Hypothalamus (tissue), 51 donors: ENCODE data around the gene RCHY1.
A peak's percentile ranks its signal among the peaks of the same experiment; 100 is the strongest.
"Not testable (repeated sequence)": the region's sequence is repeated elsewhere in the genome, so short reads cannot be mapped to it uniquely, and the experiment has no call there.

Experiments used
- DNase-seq, 51 donors: peaks; one replicate each; lab custom pipeline; 2025; lab: John Stamatoyannopoulos, UW

The RCHY1 gene

DNA sequence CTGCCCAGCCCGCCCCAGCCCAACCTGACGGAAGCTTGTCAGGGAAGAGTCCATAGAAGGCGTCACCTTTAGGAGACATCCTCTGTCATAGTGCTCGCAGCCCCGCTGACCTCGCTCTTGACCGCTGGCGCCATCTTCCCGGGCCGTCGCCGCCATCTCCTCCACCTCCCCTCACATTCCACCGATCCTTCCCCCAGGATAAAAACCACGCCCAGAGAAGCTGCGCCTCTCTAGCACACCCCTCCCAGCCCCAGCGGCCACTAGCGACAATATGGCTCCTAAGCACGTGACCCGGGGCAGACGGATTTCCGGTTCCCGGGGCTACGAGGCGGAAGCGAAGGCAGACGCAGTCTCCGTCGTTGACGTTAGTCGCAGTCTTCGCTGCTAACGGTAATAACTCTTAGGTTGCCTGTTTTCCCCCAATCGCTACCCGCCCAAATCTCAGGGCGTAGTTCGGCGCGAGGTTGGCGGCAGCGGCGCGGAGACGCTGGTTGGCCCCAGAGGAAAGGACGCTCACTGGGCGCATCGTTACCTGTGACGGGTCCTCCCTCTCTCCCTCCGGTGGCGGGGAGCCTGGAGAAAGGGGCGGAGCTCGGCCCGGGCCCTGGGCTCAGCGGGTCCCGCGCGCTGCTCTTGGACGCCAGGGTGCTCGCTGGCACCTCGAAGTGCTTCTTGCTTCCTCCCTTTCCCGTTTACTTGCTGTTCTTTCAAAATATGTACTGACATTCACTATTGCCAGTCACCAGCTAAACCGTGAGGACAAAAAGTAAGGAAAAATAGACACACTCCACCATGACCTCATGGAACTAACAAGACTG lies at the start of gene RCHY1, which contains the start of gene THAP6:
Gene RCHY1, minus strand, starts transcription at position 273 of the 818 bp plus-strand sequence. Its CDS starts 117 bp downstream, at position 156.
Gene THAP6, plus strand, starts transcription at position 343 of the 818 bp plus-strand sequence. CDS start 980 bp downstream, outside the sequence.
- DNase-seq: peak; percentile 67 to 97 (median 93)

DNA sequence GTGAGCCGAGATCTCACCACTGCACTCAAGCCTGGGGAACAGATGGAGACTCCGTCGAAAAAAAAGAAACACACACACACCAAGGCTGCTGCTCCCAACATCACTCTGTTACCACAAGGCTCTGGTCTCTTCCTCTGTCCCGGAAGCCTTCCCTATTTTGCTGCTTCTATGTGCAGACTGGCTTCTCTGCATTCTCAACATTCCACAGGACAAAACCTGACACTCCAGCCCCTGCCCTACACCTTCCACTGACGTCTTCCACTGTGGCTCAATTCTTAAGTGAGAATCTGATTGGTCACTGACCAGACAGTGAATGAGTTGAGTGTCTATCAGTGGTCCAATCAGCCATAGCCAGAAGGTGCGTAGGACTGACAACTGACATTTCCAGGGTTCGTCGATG lies 47.6 kb upstream of the RCHY1 start:
- no peak for DNase-seq

DNA sequence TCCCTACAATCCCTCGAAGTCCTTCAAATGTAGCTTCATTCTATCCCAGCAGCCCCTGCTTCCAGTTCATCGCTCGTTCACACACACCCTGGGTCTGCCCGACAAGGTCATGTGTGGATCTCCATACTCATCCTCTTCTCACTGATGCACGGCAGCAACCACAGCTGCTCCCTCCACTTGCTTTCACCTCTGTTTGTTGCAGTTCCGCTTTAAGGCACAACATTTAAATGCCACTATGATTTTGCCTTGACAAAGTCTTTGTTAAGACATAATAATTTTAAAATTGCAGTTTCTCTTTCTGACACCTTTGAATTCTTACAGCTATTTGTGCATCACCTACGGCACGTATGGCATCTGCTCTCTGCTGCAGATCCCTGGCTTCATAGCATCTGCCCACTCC lies 43.5 kb upstream of the RCHY1 start:
- DNase-seq: no peak

DNA sequence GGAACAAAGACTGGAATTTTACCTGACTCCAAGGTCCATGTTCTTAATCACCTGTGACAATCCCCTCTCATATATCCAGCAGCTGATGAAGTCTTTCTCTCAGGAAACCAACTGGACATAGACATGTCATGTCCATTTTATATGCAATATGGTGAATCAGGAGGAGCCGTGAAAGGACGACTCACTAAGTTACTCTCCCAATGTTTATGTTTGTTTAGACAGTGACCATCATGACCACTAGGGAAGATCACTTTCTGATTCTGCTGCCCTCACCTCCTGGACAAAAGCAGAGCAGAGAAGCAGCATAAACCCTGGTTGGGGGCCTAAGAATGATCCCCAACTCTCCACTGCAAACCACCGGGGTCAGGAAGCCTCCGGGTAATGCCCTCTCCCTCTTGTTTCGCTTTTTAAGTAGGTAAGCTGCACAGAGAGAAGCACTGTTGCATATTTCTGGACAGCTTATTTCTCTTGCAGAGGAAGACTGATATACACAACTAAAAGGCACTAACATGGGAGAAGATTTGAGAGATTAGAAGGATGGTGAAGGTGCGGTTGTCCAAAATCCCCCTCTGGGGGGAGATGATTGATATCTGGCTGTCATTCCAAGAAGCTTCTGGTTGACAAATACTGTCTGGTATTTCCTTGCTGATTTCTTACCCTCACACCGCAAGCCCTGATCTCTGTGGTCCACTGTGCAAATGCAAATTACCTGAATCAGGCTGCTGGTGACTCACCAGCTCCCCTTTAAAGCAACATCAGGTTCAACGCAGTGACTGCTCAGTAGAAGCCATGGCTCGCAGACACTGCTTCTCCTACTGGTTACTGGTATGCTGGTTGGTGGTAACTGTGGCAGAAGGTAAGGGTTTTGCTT lies 41.3 kb upstream of the RCHY1 start, which contains the start of gene ODAPH:
Gene ODAPH, plus strand, starts transcription at position 773 of the 871 bp plus-strand sequence. Its CDS starts 17 bp downstream, at position 790.
- DNase-seq: no peak

DNA sequence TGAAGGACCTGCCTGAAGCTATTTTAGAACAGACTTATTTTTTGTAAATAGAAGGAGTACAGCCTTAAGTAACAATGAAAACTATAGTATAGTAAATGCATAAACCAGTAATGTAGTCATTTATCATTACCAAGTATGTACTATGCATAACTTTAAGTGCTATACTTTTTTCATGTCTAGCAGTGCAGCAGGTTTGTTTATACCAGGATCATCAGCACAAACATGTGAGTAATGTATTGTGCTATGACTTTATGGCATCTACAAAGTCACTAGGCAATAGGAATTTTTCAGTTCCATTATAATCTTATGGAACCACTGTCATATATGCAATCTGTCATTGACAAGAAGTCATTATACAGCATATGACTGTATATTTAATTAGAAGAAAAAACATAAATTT lies 38.2 kb upstream of the RCHY1 start:
- DNase-seq: no peak

DNA sequence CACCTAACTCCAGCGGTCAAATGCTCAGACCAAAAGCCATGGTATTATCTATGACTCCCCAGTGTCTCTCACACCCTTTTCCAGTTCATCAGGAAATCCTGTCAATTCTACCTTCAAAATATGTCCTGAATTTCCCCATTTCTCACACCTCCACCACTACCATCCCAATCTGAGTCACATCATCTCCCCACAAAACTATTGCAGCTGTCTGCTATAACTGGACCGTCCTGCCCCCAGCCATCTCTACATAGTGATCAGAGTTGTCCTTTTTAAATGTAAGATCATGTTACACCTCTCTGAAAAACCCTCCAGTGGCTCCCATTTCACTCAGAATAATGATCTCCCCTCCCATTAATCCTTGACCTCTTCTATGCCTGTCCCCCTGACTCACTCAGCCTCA lies 34.8 kb upstream of the RCHY1 start:
- no peak for DNase-seq

DNA sequence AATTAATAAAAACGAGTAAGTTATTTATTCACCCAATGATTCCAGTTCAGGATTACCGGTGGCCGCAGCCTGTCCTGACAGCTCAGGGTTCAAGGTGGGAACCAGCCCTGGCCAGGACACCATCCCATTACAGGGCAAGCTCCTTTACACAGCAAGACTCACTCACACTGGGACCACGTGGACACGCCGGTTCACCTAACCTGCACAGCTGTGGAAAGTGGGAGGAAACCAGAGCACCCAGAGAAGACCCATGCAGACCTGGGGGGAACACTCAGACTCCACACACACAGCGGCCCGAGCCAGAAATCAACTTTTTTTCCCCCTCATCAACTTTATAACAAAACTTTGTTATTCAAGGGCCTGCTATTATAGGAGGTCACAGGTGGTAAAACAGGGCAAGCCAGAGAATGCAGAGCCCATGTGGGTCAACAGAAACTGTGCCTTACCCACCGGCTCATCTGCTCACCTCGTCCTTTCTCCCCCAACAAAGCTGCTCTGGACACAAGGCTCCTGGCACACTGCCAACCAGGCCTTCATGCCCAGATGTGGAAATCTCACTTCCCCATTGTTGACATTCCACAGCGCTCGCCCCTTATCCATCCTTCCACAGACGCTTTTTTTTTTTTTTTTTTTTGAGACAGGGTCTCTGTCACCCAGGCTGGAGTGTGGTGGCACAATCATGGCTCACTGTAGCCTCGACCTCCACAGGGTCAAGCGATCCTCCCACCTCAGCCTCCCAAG lies 33.6 kb upstream of the RCHY1 start:
- peak in 6 of 51 donors; percentile 1 to 8 (median 2) for DNase-seq

DNA sequence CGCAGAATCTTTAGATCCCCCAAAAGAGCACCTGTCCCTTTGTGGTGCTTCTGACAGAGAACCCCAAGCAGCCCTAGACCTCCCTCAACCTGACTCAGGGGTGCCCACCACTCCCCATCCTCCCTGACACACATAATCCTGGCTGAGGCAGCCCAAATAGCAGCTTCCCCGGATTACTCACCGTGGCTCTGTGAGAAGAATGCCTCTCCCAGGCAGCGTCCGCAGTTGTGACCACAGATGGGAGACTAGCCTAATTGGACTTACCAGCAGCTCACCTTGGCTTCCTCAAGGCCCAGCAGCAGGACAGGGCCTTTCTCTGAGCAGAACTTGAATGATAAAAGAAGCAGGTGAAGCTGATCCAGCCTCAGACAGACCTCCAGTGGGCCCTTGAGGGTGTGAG lies 31.3 kb upstream of the RCHY1 start:
- DNase-seq: no peak

DNA sequence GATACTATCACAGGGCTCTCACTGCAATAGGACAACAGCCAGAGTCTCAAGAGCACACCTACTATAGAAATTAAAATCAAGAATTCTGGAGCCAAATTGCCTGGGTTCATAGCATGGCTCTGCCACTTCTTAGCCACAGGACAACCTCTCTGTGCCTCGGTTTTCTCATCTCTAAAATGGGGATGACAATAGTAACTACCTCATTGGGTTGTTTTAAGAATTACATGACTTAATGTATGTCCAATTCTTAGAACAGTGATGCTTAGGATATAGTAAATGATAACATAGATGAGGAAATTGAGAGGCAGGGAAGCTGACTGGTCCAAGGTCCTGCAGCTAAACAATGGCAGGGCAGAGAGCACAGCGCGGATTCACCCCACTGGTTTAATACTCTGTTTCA lies 30.7 kb upstream of the RCHY1 start:
- DNase-seq: no peak

DNA sequence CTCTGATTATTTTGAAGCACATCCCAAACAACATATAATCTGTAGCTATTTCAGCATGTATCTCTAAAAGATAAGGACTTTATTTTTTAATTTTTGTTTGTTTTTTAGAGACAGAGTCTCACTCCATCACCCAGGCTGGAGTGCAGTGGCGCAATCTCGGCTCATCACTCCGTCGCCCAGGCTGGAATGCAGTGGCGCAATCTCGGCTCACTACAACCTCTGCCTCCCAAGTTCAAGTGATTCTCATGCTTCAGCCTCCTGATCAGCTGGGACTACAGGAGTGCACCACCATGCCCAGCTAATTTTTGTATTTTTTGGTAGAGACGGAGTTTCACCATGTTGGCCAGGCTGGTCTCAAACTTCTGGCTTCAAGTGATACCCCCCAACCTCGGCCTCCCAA lies 30.0 kb upstream of the RCHY1 start:
- DNase-seq: not testable (repeated sequence)

DNA sequence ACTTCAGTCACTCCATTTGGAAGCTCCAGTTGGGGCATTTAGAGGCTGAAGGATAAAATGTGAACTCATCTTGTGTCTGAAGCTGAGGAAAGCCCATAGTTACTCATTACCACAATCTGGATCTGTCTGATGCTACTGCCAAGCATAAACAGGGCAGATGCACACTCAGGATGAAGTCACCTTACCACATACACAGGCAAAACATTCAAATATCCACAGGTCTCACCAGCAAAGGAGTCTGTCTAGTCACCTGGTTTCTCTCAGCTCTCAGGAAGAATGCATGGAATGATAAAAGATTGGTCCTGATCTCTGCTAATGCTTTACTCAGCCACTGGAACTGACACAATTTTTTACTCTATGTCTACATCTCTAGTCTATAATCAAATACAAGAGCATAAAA lies 28.6 kb upstream of the RCHY1 start:
- DNase-seq: no peak

DNA sequence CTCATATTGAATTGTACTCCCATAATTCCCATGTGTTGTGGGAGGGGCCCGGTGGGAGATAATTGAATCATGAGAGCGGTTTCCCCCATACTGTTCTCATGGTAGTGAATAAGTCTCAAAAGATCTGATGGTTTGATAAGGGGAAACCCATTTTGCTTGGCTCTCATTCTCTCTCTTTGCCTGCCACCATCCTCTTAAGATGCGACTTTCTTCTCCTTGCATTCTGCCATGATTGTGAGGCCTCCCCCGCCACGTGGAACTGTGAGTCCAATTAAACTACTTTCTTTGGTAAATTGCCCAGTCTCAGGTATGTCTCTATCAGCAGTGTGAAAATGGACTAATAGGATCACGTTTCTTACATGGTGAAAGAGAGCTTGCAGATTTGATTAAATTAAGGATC lies 23.1 kb upstream of the RCHY1 start:
- not testable (repeated sequence) for DNase-seq

DNA sequence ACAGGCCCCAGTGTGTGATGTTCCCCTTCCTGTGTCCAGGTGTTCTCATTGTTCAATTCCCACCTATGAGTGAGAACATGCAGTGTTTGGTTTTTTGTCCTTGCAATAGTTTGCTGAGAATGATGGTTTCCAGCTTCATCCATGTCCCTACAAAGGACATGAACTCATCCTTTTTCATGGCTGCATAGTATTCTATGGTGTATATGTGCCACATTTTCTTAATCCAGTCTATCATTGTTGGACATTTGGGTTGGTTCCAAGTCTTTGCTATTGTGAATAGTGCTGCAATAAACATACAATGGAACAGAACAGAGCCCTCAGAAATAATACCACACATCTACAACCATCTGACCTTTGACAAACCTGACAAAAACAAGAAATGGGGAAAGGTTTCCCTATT lies 19.7 kb upstream of the RCHY1 start:
- not testable (repeated sequence) for DNase-seq

DNA sequence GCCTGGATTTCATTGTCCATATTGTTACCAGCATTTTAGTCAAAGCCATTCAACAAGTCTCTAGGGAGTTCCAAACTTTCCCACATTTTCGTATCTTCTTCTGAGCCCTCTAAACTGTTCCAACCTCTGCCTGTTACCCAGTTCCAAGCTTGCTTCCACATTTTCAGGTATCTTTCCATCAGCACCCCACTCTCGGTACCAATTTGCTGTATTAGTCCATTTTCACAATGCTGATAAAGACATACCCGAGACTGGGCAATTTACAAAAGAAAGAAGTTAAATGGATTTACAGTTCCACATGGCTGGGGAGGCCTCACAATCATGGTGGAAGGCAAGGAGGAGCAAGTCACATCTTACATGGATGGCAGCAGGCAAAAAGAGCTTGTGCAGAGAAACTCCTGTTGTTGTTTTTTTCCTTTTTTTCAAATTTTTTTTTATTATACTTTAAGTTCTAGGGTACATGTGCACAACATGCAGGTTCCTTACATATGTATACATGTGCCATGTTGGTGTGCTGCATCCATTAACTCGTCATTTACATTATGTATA lies 19.2 kb upstream of the RCHY1 start:
- DNase-seq: not testable (repeated sequence)

DNA sequence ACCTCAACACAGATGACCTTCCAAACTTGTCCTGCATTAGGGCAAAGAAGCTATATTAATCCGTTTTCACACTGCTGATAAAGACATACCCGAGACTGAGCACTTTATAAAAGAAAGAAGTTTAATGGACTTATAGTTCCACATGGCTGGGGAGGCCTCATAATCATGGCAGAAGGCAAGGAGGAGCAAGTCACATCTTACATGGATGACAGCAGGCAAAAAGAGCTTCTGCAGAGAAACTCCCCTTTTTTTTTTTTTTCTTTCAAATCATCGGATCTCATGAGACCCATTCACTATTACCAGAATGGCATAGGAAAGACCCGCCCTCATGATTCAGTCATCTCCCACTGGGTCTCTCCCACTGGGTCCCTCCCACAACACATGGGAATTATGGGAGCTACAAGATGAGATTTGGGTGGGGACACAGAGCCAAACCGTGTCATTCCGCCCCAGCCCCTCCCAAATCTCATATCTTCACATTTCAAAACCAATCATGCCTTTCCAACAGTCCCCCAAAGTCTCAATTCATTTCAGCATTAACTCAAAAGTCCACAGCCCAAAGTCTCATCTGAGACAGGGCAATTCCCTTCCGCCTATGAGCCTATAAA lies 17.4 kb upstream of the RCHY1 start:
- DNase-seq: not testable (repeated sequence)

DNA sequence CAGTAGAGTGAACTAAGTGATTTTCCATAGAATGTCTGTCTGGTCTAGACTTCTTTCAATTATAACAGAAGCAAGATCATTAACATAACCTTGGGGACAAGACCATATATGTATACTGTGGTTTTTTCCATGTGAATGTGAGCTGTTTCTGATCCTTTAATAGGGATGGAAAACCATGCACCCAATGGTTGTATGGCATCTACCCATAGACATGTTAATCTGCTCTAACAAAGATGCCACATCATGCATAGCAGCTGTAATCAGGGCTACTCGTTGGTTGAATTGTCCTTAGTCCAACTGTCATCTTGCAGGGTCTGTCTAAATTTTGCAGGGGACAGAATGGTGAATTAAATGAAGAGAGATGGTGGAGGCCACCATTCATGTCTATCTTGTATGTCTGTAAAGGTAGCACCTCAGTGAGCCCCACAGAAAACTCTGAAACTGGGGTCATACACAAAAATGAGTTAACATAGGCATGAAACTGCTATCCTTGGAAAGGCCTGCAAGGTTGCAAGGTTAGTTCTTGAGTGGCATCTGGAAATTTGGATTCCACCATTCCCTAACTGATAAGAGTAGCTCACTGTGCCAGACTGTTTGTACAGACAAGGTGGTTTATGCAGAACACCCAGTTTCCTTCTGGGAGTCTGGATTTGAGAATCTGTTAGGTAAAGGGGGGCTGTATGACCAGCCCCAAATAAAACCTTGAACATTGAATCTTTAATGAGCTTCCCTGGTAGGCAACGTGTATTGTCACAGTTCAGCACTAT lies 16.5 kb upstream of the RCHY1 start:
- DNase-seq: no peak

DNA sequence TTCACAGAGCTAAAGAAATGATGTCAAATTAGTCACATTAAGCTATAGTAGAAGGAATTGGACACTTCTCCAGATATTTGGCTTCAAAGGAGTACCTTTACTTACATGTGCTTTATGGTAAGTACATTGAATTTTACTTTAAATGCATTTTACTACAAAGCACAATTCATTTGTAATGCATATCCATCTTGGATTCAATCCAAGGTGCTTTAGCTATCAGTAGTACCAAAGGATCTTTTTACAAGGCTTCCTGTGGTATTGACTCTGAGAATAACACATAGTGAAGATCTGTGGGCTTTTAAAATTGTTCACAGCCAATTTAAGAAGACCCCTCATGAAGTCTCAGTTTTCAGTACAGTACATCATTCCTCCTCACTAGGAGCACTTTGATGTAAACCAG lies 13.3 kb upstream of the RCHY1 start:
- DNase-seq: no peak

DNA sequence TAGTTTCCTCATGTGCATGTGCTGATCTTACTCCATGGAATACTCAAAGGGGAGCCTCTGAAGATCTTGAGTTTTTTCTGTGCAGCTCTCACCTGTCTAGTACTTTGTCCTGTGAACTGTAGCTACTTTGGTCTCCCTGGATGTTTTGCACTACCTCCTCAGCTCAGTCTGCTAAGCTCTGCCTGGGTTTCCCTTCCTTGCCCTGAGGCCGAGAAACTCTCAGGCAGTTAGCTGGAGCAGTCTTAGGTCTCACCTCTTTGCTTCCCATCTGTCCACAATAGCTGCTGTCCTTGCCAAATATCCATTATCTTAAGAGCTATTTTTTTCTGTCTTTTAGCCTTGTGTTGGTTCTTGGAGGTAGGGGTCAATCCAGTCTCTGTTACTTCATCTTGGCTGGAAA lies 11.7 kb upstream of the RCHY1 start:
- no peak for DNase-seq

DNA sequence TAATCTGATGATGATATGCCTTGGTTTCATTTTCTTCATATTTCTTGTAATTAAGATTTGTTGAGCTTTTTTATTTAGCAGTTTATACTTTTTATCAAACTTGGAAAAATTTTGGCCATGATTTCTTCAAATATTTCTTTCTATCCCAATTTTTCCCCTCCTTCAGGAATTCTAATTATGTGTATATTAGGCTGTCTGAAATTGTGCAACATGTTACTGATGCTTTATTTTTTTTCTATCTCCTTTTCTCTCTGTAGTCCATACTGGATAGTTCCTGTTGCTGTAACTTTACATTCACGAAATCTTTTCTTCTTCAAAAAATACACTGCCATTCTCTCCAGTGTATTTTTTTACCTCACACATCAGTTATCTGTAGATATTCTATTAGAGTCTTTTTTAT lies 10.9 kb upstream of the RCHY1 start:
- DNase-seq: no peak
